HFFc6 (cell line): ENCODE data around the gene NTM. TPM values are rescaled to one million over a fixed set of nuclear protein-coding genes. Genes with fewer than 3 reads are reported as not detected.

Source experiments
- DNase-seq: peaks from one replicate; pipeline ENCODE4 v3.0.0-alpha.2; 2018
- H3K27ac Mint-ChIP-seq: 2 replicates; pipeline ENCODE4 v1.8.0; 2020; ENCODE audit warnings: mild to moderate bottlenecking, mixed read lengths
- H3K27me3 Mint-ChIP-seq: 2 replicates; pipeline ENCODE4 v1.8.0; 2021; ENCODE audit warnings: mild to moderate bottlenecking, moderate library complexity, mixed read lengths; ENCODE audit not compliant: insufficient read depth
- H3K36me3 Mint-ChIP-seq: 2 replicates; pipeline ENCODE4 v1.8.0; 2021; ENCODE audit warnings: low read depth, mixed read lengths
- H3K4me1 Mint-ChIP-seq: 2 replicates; pipeline ENCODE4 v1.8.0; 2020; ENCODE audit warnings: low read depth, mixed read lengths
- H3K4me3 Mint-ChIP-seq: 2 replicates; pipeline ENCODE4 v1.8.0; 2020; ENCODE audit warnings: mild to moderate bottlenecking, moderate library complexity, mixed read lengths
- H3K9me3 Mint-ChIP-seq: 2 replicates; pipeline ENCODE4 v1.8.0; 2020; ENCODE audit warnings: mild to moderate bottlenecking, mixed read lengths
- CTCF ChIP-seq: fragments of 200-600 bp; sonication (generic); IDR thresholded peaks from 2 replicates; pipeline ENCODE4 v1.5.0; 2021; ENCODE audit warnings: antibody characterized with exemption, mild to moderate bottlenecking
- total RNA-seq, 6 experiments: library from RNA; stranded (reverse); fragmentation: NEBNext Ultra II Directional; extraction: Animal tissue kit (Norgen Biotek cat#: 25700); gene quantifications; 2 replicates in 1 of 6; 3 replicates in 5 of 6; pipeline ENCODE4 v1.2.3, GENCODE V29; 2021

Gene NTM
- total RNA-seq, 6 experiments from 2014 or later, result 18.3 to 23.6 (median 21.7) TPM

GRCh38 chr11:132206993-132207392 lies 836.6 kb downstream of the NTM start:
- no peaks in the 10 kb centered on the region for H3K9me3 Mint-ChIP-seq
- H3K4me3 Mint-ChIP-seq, result no peak overlapping the region
- peaks cover 20% of the 10 kb centered on the region for H3K4me1 Mint-ChIP-seq
- H3K36me3 Mint-ChIP-seq, result peaks cover 4% of the 10 kb centered on the region; the same call in 1 of the 2 replicates
- TF ChIP-seq CTCF, result no peak
- no peak for DNase-seq
- H3K27me3 Mint-ChIP-seq, result no peaks in the 10 kb centered on the region; the same call in 1 of the 2 replicates
- no peak overlapping the region for H3K27ac Mint-ChIP-seq

GRCh38 chr11:132208477-132209055 lies 838.2 kb downstream of the NTM start:
- peaks cover 8% of the 10 kb centered on the region for H3K4me1 Mint-ChIP-seq
- no peaks in the 10 kb centered on the region; the same call in 1 of the 2 replicates for H3K27me3 Mint-ChIP-seq
- H3K4me3 Mint-ChIP-seq, result no peak overlapping the region
- no peak for TF ChIP-seq CTCF
- no peaks in the 10 kb centered on the region for H3K9me3 Mint-ChIP-seq
- no peak for DNase-seq
- H3K27ac Mint-ChIP-seq, result no peak overlapping the region
- peaks cover 4% of the 10 kb centered on the region; the same call in 1 of the 2 replicates for H3K36me3 Mint-ChIP-seq

GRCh38 chr11:132211479-132211878 lies 841.1 kb downstream of the NTM start:
- no peak for DNase-seq
- no peak for TF ChIP-seq CTCF
- no peak overlapping the region for H3K4me3 Mint-ChIP-seq
- H3K9me3 Mint-ChIP-seq, result no peaks in the 10 kb centered on the region
- no peak overlapping the region for H3K27ac Mint-ChIP-seq
- H3K36me3 Mint-ChIP-seq, result no peaks in the 10 kb centered on the region
- peaks cover 3% of the 10 kb centered on the region; the same call in 1 of the 2 replicates for H3K27me3 Mint-ChIP-seq
- peaks cover 4% of the 10 kb centered on the region for H3K4me1 Mint-ChIP-seq

GRCh38 chr11:132217856-132218255 lies 847.4 kb downstream of the NTM start:
- no peaks in the 10 kb centered on the region for H3K9me3 Mint-ChIP-seq
- DNase-seq, result no peak
- H3K27me3 Mint-ChIP-seq, result peaks cover 9% of the 10 kb centered on the region

GRCh38 chr11:132220474-132220873 lies 850.1 kb downstream of the NTM start:
- Mint-ChIP-seq H3K27ac (peak overlapping the region; percentile 39; the same call in 1 of the 2 replicates), H3K27me3 (peaks cover 9% of the 10 kb centered on the region), H3K4me1 (peaks cover 14% of the 10 kb centered on the region), H3K9me3 (no peaks in the 10 kb centered on the region), H3K4me3 (no peak overlapping the region), H3K36me3 (peaks cover 4% of the 10 kb centered on the region)
- TF ChIP-seq CTCF, result no peak
- peak; percentile 92 for DNase-seq

More at GRCh38 chr11:132217856-132218255, 847.4 kb downstream of the NTM start:
- H3K4me1 Mint-ChIP-seq, result peaks cover 14% of the 10 kb centered on the region
- TF ChIP-seq CTCF, result no peak
- no peak overlapping the region for H3K4me3 Mint-ChIP-seq
- H3K36me3 Mint-ChIP-seq, result peaks cover 4% of the 10 kb centered on the region; the same call in 1 of the 2 replicates
- no peak overlapping the region for H3K27ac Mint-ChIP-seq
